ENCODE data around the gene MROH7.

- TF ChIP-seq CTCF (IDR thresholded peaks at IDR 0.05) (no peak), POLR2A (IDR thresholded peaks at IDR 0.05) (no peak)
Observed at GRCh38 chr1:54663725-54664124, 22.1 kb downstream of the MROH7 start.
